GM12864 (cell line): ENCODE results near the gene CTNNA3.

Experiments
- DNase-seq: peaks from one replicate; pipeline ENCODE4 v3.0.0-alpha.2; 2011; ENCODE audit warnings: low read depth
- H3K4me3 ChIP-seq: 2 replicates; pipeline ENCODE4 v1.5.1; 2011; ENCODE audit warnings: mild to moderate bottlenecking, low read depth, low read length, control low read depth
- CTCF ChIP-seq: IDR thresholded peaks from 2 replicates; pipeline ENCODE4 v1.5.1; 2011; ENCODE audit warnings: low read depth, mild to moderate bottlenecking, moderate library complexity, low read length, control low read depth, inconsistent platforms; ENCODE audit errors: missing control alignments

CTNNA3 gene

GRCh38 chr10:66869635-66870034 is 826.4 kb downstream of the CTNNA3 start:
- no peak for DNase-seq
- no peak for TF ChIP-seq CTCF
- no peak overlapping the region for H3K4me3 ChIP-seq

GRCh38 chr10:66862687-66863258 is 833.2 kb downstream of the CTNNA3 start:
- no peak overlapping the region for H3K4me3 ChIP-seq
- no peak for DNase-seq
- no peak for TF ChIP-seq CTCF

DNA sequence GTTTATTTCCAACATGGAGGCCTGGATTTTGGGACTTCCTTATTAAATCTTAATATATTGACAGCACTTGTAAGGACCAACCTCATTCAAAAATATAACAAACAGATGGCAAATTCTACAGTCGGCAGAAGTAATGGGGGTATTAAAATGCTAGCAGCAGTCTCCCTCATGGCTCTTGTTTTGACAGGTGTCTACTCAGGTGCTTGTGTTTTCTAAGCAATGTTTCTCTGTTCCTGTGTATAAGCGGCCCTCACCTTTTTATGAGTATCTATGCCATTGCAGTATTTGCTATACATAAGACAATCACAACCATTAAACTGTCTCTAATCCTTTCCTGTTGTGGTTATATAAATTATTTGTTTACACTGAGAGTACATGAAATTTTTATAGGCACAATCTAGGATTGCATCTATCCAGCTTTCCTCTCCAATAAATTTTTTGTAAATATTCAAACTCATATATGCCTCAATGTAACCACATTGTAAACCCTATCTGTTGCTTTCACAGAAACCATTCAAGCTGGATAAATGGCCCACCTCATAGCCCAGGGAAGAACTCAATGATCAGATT is 835.5 kb downstream of the CTNNA3 start:
- no peak overlapping the region for H3K4me3 ChIP-seq
- no peak for DNase-seq
- no peak for TF ChIP-seq CTCF

DNA sequence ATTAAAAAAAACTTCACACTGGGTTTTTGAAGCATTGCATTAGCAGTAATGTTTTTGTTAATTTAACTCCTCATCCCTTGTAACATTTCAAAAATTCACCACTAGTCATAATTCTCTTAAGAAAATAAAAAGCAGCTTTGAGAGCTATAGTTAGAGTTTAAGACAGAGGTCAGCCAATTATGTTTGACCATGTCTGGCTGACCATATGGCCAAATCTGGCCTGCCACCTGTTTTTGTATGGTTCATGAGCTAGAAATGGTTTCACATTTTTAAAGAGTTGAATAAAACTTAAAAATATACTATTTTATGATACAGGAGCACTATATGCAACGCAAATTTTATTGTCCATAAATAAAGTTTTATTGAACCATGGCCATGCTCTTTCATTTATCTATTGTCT is 843.2 kb downstream of the CTNNA3 start:
- no peak for TF ChIP-seq CTCF
- no peak for DNase-seq
- no peak overlapping the region for H3K4me3 ChIP-seq

DNA sequence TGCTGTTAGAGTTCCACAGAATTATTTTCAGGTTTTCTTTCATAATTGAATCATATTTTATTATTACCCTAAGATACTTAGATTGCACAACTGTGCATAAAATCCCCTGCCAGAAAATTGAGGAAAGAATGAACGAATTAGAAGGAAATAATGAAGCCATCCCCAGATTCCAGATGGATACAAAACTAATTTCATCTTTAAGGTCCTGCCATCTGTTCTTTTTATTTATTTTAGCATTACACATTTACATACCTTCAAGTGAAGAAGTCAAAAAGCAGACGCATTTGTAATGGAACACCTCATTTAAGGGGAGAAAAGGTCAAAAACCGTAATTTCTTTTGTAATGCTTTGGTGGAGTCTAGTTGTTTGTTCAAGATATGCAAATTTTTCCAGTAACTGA is 847.1 kb downstream of the CTNNA3 start:
- TF ChIP-seq CTCF, result no peak
- no peak for DNase-seq

DNA sequence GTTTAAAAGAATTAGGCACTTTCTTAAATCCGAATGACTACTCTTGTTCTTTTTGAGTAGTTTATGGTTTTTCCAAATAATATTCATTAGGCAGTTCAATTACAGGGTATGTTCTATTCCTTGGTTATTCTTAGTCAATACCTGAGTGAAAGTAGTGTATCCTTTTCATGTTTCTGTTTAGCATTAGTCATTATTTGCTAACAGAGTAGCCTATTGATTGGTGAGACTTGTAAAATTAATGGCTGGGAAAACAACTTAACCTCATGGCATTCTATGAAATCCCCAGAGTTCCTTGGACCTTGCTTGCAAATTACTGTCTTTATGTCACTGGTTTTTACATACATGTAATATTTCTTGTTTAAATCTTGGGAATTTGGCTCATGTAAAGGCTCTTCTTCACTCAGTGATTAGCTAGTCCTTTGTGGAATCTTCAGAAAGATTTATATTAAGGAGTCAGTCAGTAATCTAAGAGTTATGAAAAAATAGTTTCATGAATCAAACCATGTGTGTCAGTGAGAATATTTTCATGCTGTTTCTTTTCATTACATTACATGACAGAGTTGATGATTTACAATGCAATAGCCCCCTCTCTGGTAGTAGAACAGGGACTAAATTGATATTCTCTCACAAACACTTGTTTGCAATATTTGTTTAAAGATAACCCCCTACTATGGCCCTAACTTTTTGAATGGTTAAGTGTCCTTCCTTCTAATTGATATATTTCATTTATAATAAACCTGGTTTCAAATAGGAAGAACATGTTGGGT is 851.6 kb downstream of the CTNNA3 start:
- no peak for TF ChIP-seq CTCF
- DNase-seq, result no peak
- no peak overlapping the region for H3K4me3 ChIP-seq

More for the DNA sequence above, 847.1 kb downstream of the CTNNA3 start:
- H3K4me3 ChIP-seq, result no peak overlapping the region
